ENCODE measurements around the gene ADAMTS18.
A peak's percentile ranks its signal among the peaks of the same experiment; 100 is the strongest.

The ADAMTS18 gene

GRCh38 chr16:77399066-77399465 is 35.8 kb downstream of the ADAMTS18 start:
- DNase-seq (ENCODE audit: low read depth in 4 of 4, low spot score in 1 of 4): no peak

- no peak for DNase-seq (ENCODE audit: low read depth in 4 of 4, low spot score in 1 of 4)
Observed at GRCh38 chr16:77398495-77398894, 36.3 kb downstream of the ADAMTS18 start.

- DNase-seq (ENCODE audit: low read depth in 4 of 4, low spot score in 1 of 4): no peak
Observed at GRCh38 chr16:77396461-77396860, 38.4 kb downstream of the ADAMTS18 start.

DNA sequence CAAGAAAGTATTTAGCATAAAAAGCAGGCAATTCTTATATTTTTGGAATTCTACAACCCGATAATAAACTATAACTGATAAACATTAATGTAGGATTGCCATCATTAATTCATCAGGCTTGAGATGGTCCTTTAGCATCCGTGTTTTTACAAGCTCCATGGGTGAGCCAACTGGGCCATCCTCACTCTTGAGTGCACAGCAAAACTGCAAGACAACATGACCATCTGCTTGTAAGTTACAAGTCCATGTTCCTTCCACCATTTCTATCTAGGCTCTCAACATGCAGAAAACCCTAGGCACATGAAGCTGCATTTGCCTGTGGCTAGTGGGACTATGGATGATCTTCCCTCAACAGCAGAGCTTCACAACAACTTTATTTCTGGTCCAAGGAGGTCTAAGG is 40.1 kb downstream of the ADAMTS18 start:
- DNase-seq (ENCODE audit: low read depth in 4 of 4, low spot score in 1 of 4): no peak

DNA sequence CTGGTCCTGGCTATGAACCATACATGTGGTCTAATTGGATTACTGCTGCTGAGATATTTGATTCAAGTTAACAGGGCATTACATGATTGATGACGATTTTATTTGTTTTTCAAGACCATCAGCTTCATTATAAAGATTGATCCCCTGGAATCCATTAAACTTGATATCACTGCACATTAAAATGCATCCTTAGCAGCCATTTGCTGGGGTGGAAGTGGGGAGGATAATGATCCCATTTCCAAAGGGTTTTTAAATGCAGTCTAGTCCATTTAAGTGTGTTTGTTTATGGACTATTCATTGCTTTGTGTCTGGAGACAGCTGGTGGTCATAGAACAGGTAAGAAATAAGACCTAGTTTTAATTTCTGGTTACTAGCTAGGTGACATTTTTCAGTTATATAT is 40.9 kb downstream of the ADAMTS18 start:
- DNase-seq (ENCODE audit: low read depth in 4 of 4, low spot score in 1 of 4): no peak

DNA sequence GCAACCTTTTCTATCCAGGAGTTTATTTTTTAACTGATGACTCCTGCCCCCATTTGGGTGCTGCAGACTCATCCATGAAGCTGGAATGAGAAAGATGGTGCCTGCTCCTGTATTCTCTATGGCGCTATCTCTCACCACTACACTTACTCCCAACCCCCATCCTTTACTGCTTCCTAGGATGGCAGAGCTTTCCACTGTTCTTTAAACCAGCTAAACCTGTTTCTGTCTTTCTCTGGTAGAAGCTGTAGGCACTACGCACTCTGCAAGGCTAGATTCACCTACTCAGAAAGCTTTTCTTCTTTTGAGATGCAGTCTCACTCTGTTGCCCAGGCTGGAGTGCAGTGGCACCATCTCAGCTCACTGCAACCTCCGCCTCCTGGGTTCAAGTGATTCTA is 47.0 kb downstream of the ADAMTS18 start:
- DNase-seq (ENCODE audit: low read depth in 4 of 4, low spot score in 1 of 4): no peak

DNA sequence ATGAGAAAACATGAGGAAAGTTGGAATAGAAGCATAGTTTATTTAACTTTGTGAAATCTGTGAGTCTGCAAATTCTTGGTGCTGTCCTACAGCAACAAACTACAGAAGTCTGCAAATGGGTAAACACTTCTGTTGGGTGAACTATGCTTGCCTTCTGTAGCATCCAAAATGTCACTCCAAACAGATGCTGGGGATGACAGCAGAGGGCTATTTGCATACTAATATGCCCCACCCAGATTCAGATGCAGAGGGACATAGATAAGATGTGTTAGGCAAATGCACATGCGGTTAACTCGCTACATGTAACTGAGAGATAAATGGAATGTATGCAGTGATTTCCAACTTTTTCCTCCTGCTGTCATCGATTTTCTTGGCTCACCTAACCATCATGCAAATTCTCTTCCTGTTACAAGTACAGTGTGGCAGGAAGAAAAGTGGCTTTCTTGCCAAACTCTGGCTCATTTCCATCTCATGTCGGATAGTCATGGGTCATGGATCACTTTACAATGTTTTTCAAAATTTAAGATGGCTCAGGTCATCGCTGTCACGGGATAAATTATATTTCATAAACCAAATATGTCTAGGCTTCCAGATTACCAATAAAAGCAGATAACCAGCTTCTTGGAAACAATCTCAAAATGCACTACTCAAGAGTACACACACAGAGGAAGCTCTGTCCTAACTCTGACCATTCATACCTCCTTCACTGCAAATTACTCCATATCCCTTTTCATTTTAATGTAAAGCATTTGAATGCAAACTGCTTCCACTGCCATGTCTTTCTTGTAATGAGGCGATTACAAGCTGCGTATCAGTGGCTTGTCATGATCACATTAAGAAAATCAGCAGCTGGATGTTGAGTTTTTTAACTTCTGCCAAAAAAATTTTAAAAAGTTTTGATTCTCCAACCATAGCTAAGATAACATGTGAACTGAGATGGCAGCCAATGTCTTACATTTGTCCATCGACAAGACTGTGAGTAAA is 47.7 kb downstream of the ADAMTS18 start:
- no peak for DNase-seq (ENCODE audit: low read depth in 4 of 4, low spot score in 1 of 4)

DNA sequence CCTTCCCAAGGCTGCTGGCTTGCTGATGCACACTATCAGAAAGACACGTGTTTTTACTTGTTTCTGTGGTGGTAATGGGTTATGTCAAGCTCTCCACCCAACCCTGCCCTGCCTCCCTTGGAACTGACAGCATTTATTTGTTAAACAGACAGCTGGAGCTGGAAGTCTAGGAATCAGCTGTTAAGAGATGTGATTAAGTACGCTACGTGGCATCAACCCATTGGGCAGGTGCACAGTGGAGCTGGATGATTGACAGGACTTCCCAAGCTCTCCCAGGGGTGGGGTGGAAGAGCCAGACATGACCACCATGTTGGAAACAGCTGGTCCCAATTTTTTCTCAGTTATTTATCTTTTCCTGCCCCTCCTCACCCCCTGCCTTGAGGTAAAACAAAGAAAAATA is 49.4 kb downstream of the ADAMTS18 start:
- DNase-seq (ENCODE audit: low read depth in 4 of 4, low spot score in 1 of 4): no peak

GRCh38 chr16:77383606-77384187 is 51.1 kb downstream of the ADAMTS18 start:
- DNase-seq (ENCODE audit: low read depth in 4 of 4, low spot score in 1 of 4): no peak

DNA sequence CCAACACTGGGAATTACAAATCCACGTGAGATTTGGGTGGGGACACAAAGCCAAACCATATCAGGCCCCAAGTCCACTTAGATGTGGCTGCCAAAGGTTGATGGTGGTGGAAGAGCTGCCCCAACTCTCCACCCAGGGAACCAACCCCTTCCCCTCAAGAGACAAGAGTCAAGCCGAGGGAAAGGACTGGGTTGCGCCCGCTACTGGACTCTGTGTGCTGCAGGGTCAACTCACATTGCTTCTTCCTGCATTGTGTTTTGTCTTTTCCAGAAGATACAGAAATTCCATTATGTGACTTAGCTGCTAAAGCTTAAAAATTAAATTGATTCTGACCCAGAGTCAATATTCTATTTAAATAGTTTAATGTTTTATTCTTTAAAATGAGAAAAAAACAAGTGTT is 58.5 kb downstream of the ADAMTS18 start:
- peak in 2 of 4 experiments; percentile 4 to 10 for DNase-seq (ENCODE audit: low read depth in 4 of 4, low spot score in 1 of 4)

- no peak for DNase-seq (ENCODE audit: low read depth in 4 of 4, low spot score in 1 of 4)
Observed at GRCh38 chr16:77375396-77375795, 59.4 kb downstream of the ADAMTS18 start.

DNA sequence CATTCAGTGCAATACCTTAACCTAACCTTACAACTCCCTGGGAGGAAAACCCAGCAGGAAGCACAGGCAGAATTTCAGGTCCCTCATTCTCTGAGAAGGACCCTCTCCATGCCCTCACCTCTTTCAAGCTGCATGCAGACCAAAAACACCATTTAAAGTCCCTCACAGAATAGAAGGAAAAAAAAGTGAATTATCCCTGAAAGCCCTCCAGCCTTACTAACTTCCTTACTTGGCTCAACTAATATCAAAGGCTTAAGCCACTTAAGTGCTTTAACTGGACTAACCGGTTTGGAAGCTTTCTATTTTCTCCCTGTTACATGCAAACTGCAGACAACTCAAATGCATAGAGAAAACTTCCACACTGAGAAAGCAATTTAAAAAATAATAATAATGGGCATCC is 60.5 kb downstream of the ADAMTS18 start:
- DNase-seq (ENCODE audit: low read depth in 4 of 4, low spot score in 1 of 4): no peak

- no peak for DNase-seq (ENCODE audit: low read depth in 4 of 4, low spot score in 1 of 4)
Observed at GRCh38 chr16:77373726-77374125, 61.1 kb downstream of the ADAMTS18 start.

DNA sequence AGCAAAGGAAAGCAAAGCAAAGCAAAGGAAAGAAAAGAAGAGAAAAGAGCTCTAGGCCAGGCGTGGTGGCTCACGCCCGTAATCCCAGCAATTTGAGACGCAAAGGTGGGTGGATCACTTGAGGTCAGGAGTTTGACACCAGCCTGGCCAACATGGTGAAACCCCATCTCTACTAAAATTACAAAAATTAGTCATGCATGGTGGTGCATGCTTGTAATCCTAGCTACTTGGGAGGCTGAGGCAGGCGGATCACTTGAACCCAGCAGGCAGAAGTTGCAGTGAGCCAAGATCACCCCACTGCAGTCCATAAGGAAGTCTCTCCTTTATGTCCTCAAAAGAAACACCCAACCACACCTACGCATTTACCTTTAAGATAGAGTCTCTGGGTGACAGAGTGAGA is 70.1 kb downstream of the ADAMTS18 start:
- no peak for DNase-seq (ENCODE audit: low read depth in 4 of 4, low spot score in 1 of 4)

DNA sequence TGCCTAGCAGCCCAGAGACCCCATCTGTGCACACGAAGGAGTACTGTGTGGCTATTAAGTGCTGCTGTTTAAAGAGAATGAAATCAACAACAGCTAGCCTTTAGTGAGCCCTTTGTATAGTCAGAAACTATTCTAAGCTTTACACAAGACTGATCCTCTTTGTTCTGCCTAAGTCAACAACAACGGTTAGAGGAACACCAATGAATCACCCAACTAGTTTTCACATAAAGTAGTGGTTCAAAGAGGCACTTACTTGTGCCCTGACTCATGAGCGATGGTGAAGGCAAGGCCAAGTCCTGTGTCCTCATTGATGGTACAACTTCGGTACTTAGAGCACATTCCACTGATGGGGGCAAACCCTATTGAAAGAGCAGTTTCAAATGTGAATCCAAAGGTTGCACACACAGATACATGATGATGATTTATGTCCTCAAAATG is 75.8 kb downstream of the ADAMTS18 start:
- no peak for DNase-seq (ENCODE audit: low read depth in 4 of 4, low spot score in 1 of 4)

DNA sequence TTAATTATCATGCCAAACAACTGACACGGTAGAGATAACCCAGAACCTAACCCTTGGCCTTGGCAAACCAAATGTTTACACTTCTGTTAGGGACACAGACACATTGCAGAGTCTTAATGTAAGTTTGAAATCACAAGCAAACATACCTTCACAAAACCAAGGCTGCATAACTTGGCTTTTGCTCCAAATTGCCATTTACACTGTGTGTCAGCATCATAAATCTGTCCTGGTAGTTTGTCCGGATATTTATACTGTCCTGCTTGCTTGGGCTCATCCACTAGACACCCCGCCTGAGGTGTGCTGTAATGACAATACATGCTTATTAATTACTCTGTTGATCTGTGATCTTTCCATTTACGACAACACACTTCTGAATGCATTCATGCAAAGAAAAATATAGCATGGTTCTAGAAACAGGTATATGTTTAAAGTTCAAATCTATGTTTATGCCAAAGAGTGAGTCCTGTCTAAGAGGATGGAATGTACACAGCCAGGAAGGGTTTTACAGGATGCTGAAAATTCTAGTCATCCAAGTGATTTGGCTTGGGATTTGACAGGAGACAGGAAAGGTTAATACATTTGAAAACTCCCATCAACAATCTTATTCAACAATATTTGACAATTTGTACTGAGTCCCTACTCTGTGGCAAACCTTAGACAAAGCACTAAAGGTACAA is 81.1 kb downstream of the ADAMTS18 start:
- DNase-seq (ENCODE audit: low read depth in 4 of 4, low spot score in 1 of 4): no peak

GRCh38 chr16:77344341-77344740 is 90.5 kb downstream of the ADAMTS18 start:
- no peak for DNase-seq (ENCODE audit: low read depth in 4 of 4, low spot score in 1 of 4)

- no peak for DNase-seq (ENCODE audit: low read depth in 4 of 4, low spot score in 1 of 4)
Observed at GRCh38 chr16:77336637-77337036, 98.2 kb downstream of the ADAMTS18 start.

DNA sequence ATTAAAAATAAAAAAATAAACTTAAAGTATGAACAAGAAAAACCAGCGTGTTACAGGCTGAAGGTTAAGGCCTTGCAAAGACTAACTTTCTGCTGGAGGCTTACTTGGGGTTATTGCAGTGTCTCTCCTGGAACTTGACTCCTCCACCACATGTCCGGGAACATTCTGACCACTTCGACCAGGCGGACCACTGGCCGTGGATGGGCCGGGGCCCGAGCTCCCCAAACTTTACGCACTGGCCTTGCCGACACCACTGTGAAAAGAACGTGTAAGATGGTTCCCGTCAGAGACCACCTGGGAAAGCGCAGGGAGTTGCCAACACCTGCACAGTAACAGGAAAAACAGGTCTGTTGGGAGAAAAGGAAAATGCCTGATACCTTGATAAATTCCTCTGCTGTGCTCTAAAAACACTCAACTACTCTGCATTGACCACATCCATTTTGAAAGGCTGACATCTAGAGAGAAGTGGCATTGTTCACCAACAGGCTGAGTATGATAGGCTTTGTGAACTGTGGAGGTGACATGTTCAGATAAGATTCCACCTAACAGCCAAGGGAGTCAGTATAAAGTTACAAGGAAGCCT is 99.1 kb downstream of the ADAMTS18 start:
- no peak for DNase-seq (ENCODE audit: low read depth in 4 of 4, low spot score in 1 of 4)

GRCh38 chr16:77332792-77333191 is 102.0 kb downstream of the ADAMTS18 start:
- no peak for DNase-seq (ENCODE audit: low read depth in 4 of 4, low spot score in 1 of 4)

- DNase-seq (ENCODE audit: low read depth in 4 of 4, low spot score in 1 of 4): no peak
Observed at GRCh38 chr16:77331802-77332586, 102.8 kb downstream of the ADAMTS18 start.

All from stimulated activated CD4-positive, alpha-beta T cell treated with anti-CD3 and anti-CD28 coated beads, Interleukin-1b, Interleukin-23, amount 100 ng/mL, for 24 hours (primary cell).